HUDEP-2 (cell line): ENCODE data around the gene STX5.
"Not testable (repeated sequence)": the region's sequence is repeated elsewhere in the genome, so short reads cannot be mapped to it uniquely, and the experiment has no call there.

Experiments used
- DNase-seq, 76 experiments: peaks; one replicate each; lab custom pipeline; 2025; ENCODE audit not compliant: unreplicated experiment in 76 of 76; lab: John Stamatoyannopoulos, UW

The STX5 gene

GRCh38 chr11:62788991-62789390 lies 42.9 kb downstream of the STX5 start:
- DNase-seq = no peak

- DNase-seq = peak; percentile 28 to 98 (median 93)
Observed at GRCh38 chr11:62787005-62787759, 44.7 kb downstream of the STX5 start, which contains the start of gene TMEM179B. TMEM179B (plus strand) TSS chr11:62787402; CDS start chr11:62787432, 30 bp downstream.

GRCh38 chr11:62786318-62787004 lies 45.4 kb downstream of the STX5 start:
- peak in 72 of 76 experiments; percentile 29 to 87 (median 73) for DNase-seq

DNA sequence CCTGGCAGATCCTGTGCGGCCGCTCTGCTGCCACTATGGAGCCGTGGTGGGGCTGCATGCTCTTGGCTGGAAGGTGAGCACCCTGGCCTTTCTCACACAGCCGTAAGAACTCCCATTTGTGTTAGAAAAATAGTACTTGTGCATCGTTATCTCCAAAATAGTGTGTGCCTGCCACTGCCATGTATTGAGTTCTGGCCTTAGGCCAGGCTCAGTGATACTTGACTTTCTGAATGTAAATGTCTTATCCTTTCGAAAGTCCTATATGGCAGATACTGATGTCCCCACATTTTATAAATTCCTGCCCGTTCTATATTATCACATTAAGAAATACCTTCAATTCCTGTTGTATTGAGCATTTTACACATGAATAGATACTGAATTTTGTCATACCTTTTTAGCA lies 49.1 kb downstream of the STX5 start:
- peak in 1 of 76 experiments; percentile 14 for DNase-seq

DNA sequence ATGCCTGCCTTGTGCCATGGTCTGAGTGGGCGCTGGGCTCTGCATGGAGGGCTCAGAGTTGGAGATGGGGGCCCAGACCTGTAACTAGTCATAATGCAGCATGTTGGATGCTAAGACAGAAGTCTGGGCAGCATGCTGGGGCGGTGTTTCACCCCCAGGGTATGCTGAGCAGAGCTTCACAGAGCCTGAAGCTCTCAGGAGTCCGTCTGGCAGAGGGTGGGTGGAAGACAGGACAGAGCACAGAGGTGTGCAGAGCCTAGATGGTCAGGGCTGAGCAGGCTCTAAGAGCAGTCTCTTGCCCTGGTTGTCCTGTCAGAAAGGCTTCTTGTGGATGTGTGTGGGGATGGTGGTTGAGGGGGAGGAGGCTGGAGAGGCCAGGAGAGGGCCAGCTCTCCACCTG lies 53.4 kb downstream of the STX5 start:
- DNase-seq = no peak

GRCh38 chr11:62777389-62777788 lies 54.5 kb downstream of the STX5 start:
- DNase-seq = no peak

- DNase-seq = no peak
Observed at GRCh38 chr11:62775646-62776045, 56.2 kb downstream of the STX5 start.

DNA sequence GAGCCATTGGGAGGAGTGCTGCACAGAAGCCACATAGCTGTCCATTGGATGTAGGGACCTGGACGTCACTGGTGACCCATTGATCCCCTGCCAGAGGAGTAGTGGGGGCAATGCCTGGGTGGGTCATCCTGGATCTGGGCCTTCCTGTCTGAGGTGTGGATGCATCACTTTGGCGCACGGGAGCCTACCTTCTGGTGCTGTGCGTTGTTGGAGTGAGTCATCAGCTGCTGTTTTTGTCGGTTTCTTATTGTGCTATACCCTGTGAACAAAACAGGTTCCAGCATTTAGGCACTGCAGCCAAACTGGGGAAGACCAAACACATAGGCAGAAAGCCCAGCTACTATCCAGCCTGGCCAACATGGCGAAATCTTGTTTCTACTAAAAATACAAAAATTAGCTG lies 57.4 kb downstream of the STX5 start:
- DNase-seq = no peak

DNA sequence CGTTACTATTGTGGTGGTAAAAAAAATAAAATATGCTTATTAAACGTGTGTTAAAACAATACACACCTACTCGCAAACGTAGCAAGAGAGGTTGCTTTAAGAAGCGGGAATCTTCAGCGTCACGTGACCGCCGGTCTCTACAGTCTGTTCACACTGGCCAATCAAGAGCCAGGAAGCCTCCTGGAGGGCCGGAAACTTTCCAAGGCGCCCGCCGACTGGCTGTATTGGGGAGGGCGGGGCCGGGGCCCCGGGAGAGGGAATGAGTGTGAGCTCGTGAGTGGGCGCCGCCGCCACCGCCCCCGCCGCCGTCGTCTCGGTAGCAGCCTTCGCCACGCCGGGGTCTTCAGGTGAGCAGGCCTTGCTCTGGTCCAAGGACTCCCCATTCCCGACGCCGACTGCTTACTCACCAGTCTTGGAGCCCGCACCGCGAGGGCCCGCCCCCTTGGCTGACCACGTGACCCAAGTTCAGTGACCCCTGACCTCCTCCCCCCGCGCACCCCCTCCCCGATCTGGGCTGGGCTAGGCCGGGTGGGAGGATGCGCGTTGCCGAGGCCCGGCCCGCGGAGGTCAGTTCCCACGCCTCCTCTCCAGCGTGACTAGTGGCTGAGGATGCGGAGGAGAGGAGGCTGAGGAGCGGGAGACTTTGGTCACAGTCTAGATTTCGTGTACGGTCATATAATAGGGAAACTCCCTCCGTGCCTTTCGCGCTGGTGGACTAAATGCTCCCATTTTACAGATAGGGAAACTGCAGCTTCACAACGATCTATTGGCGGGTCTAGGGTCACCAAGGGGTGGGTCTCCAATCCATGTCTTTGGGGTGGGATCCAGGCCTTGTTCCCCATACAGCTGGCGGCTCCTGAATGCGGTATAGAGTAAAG lies 60.5 kb downstream of the STX5 start, which contains the start of gene TAF6L:
Gene TAF6L, plus strand, starts transcription at position 253 of the 878 bp plus-strand sequence. CDS start 4,388 bp downstream, outside the sequence.
- DNase-seq = peak in 75 of 76 experiments; percentile 62 to 99 (median 93)

DNA sequence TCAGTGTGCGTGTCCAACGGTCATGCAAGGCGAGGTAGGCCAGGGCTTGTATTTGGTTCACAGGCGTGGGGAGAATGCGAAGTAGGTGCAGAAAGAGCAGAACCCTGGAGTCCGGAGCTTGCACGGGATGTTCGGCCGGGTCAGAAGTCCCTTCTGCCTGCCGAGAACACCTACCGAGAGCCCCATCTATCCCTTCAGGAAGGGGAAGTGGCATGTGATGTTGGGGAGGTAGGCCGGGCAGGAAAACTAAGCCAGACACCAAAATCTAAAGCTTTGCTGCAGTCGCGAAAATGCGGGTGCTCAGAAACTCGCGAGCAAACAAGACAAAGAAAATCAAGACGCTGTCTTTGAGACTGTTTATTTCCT lies 61.1 kb downstream of the STX5 start:
- DNase-seq = peak in 16 of 76 experiments; percentile 13 to 65 (median 44)

- DNase-seq = not testable (repeated sequence)
Observed at GRCh38 chr11:62760867-62761227, 71.0 kb downstream of the STX5 start.

DNA sequence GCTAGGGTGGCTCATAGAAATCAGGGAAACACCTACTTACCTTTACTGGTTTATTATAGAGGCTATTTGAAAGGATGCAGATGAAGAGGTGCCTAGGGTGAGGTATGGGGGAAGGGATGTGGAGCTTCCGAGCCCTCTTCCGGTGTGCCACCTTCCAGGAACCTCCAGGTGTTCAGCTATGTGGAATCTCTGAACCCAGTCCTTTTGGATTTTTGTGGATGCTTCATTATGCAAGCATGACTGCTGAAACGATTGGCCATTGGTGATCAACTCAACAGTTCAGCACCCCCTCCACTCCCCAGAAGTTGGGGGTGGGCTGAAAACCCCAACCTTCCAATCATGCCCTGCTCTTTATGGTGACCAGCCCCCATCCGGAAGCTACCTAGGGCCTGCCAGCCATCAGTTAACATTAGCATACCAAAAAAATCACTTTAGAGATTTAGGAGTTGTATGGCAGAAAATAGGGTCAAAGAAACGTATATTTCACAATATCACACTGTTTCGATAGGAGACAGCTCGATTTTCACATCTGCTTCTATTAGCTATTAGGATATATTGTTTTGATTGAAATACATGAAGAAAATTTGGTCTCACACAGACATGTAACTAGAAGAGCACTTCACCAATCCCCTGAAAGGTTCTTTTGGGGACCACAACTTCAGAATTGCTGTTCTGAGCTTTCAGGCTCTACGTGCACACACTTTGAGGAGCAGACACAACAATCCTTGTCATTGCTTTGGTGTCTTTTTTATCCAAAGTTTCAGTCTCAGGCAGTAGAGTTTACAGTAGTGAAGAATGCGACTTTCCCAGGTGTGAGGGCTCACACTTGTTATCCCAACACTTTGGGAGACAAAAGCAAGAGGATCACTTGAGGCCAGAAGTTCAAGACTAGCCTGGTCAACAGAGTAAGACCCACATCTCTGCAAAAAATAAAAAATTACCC lies 73.7 kb downstream of the STX5 start:
- DNase-seq = no peak
